HG03108 (cell line): ENCODE results near the gene NEK4.
"Not testable (repeated sequence)": the region's sequence is repeated elsewhere in the genome, so short reads cannot be mapped to it uniquely, and the experiment has no call there.

Experiments
- ATAC-seq: cut with Tn5 transposase; IDR thresholded peaks from one replicate; pipeline ENCODE4 v1.9.1; 2021; ENCODE audit warnings: moderate library complexity; ENCODE audit not compliant: unreplicated experiment

Gene NEK4

GRCh38 chr3:52743152-52743551 lies 27.6 kb downstream of the NEK4 start:
- no peak for ATAC-seq

GRCh38 chr3:52742418-52743041 lies 28.2 kb downstream of the NEK4 start:
- no peak for ATAC-seq

GRCh38 chr3:52739730-52740129 lies 31.0 kb downstream of the NEK4 start:
- ATAC-seq: no peak

GRCh38 chr3:52733256-52733891 lies 37.4 kb downstream of the NEK4 start:
- no peak for ATAC-seq

GRCh38 chr3:52731590-52731989 lies 39.1 kb downstream of the NEK4 start:
- no peak for ATAC-seq

GRCh38 chr3:52730681-52731080 lies 40.1 kb downstream of the NEK4 start:
- ATAC-seq: no peak

GRCh38 chr3:52728753-52729152 lies 42.0 kb downstream of the NEK4 start:
- not testable (repeated sequence) for ATAC-seq

- ATAC-seq: no peak
Observed at GRCh38 chr3:52724511-52724910, 46.2 kb downstream of the NEK4 start.

GRCh38 chr3:52723935-52724334 lies 46.8 kb downstream of the NEK4 start:
- ATAC-seq: no peak

GRCh38 chr3:52722491-52722890 lies 48.2 kb downstream of the NEK4 start:
- ATAC-seq: no peak

GRCh38 chr3:52721730-52722008 lies 49.1 kb downstream of the NEK4 start:
- no peak for ATAC-seq

GRCh38 chr3:52721002-52721729 lies 49.6 kb downstream of the NEK4 start:
- peak; percentile 56 for ATAC-seq

GRCh38 chr3:52719618-52720017 lies 51.1 kb downstream of the NEK4 start:
- no peak for ATAC-seq

- ATAC-seq: no peak
Observed at GRCh38 chr3:52715714-52716305, 54.9 kb downstream of the NEK4 start.

GRCh38 chr3:52714335-52715302 lies 56.1 kb downstream of the NEK4 start:
- no peak for ATAC-seq

- ATAC-seq: no peak
Observed at GRCh38 chr3:52712291-52713212, 58.2 kb downstream of the NEK4 start.

- no peak for ATAC-seq
Observed at GRCh38 chr3:52710512-52710911, 60.2 kb downstream of the NEK4 start.

- no peak for ATAC-seq
Observed at GRCh38 chr3:52707585-52707984, 63.2 kb downstream of the NEK4 start.

- peak; percentile 78 for ATAC-seq
Observed at GRCh38 chr3:52705688-52706686, 64.8 kb downstream of the NEK4 start, which contains the start of the genes GLT8D1 and SPCS1. TSS of gene GLT8D1 (minus strand) at chr3:52705791. CDS start at chr3:52700460, 5,331 bp downstream. TSS of gene SPCS1 (plus strand) at chr3:52706106. CDS start at chr3:52706247, 141 bp downstream.
